NCI-H510A (cell line): Measurements from ENCODE around the gene ALAS1.

Experiments used
- DNase-seq: peaks from one replicate; lab custom pipeline; 2025; lab: John Stamatoyannopoulos, UW

The ALAS1 gene

GRCh38 chr3:52198643-52199608, 966 bp downstream of the ALAS1 start:
- DNase-seq, result no peak

GRCh38 chr3:52200981-52201679, 3.2 kb downstream of the ALAS1 start:
- no peak for DNase-seq

GRCh38 chr3:52202384-52203077, 4.6 kb downstream of the ALAS1 start:
- DNase-seq, result no peak

- DNase-seq, result no peak
Measured at GRCh38 chr3:52203701-52204100, 5.7 kb downstream of the ALAS1 start.

GRCh38 chr3:52204337-52205073, 6.5 kb downstream of the ALAS1 start:
- peak; percentile 65 for DNase-seq

GRCh38 chr3:52205727-52206372, 7.9 kb downstream of the ALAS1 start:
- no peak for DNase-seq

- DNase-seq, result no peak
Measured at GRCh38 chr3:52208556-52208955, 10.6 kb downstream of the ALAS1 start.

- DNase-seq, result no peak
Measured at GRCh38 chr3:52210037-52210436, 12.1 kb downstream of the ALAS1 start.

GRCh38 chr3:52210550-52211046, 12.6 kb downstream of the ALAS1 start:
- DNase-seq, result peak; percentile 15

GRCh38 chr3:52211268-52211891, 13.4 kb downstream of the ALAS1 start:
- no peak for DNase-seq

GRCh38 chr3:52213005-52213404, 15.0 kb downstream of the ALAS1 start:
- no peak for DNase-seq

GRCh38 chr3:52213901-52214300, 15.9 kb downstream of the ALAS1 start:
- no peak for DNase-seq

- DNase-seq, result no peak
Measured at GRCh38 chr3:52215351-52215750, 17.4 kb downstream of the ALAS1 start.

- DNase-seq, result no peak
Measured at GRCh38 chr3:52216585-52217408, 18.8 kb downstream of the ALAS1 start.

- no peak for DNase-seq
Measured at GRCh38 chr3:52217409-52217805, 19.4 kb downstream of the ALAS1 start.

GRCh38 chr3:52218026-52218425, 20.1 kb downstream of the ALAS1 start:
- DNase-seq, result no peak

GRCh38 chr3:52218454-52218853, 20.5 kb downstream of the ALAS1 start:
- DNase-seq, result no peak

- no peak for DNase-seq
Measured at GRCh38 chr3:52218937-52219650, 21.1 kb downstream of the ALAS1 start.

GRCh38 chr3:52220380-52221026, 22.5 kb downstream of the ALAS1 start:
- DNase-seq, result peak; percentile 13
